HCT116 (cell line): ENCODE data around the gene LSM14A. TPM values are rescaled to one million over a fixed set of nuclear protein-coding genes. Genes with fewer than 3 reads are reported as not detected.

Experiments used
- ATAC-seq: fragments of 200-7000 bp; cut with Tn5 transposase; 2 replicates; pipeline ENCODE4 v1.9.1; 2020; ENCODE audit warnings: mild to moderate bottlenecking, moderate library complexity
- BruUV-seq: library from RNA; stranded (reverse); fragments of 400-500 nt; replicated peaks from 2 replicates; lab custom pipeline; 2021; lab: Mats Ljungman, UMichigan
- CTCF ChIA-PET: fragments of 300-600 bp; sonication (Branson Sonifier 250); formaldehyde crosslinking; loops from one replicate; lab custom pipeline; 2021; ENCODE audit warnings: antibody characterized with exemption; lab: Charles Lee
- POLR2A ChIA-PET: fragments of 300-600, 350-600 bp; sonication (Branson Sonifier 250); formaldehyde crosslinking; loops from one replicate; lab custom pipeline; 2021; ENCODE audit warnings: antibody characterized with exemption; lab: Charles Lee
- RAD21 ChIA-PET, 2 experiments: fragments of 300-600 bp; sonication (Branson Sonifier 250); formaldehyde crosslinking; loops; one replicate each; lab custom pipeline; 2023; ENCODE audit warnings: low total read pairs in 2 of 2; ENCODE audit not compliant: uncharacterized antibody in 2 of 2, unreplicated experiment in 2 of 2, low non-redundant PET in 1 of 2; lab: Charles Lee
- DNase-seq: peaks from one replicate; pipeline ENCODE4 v3.0.0-alpha.2; 2010; ENCODE audit warnings: low read depth, low spot score
- H2AFZ ChIP-seq: fragments of 200-600 bp; shearing (Covaris generic), sonication (generic); 2 replicates; pipeline ENCODE4 v1.6.1; 2017; ENCODE audit warnings: low read depth, mixed run types, mixed read lengths, antibody characterized with exemption, low read length; ENCODE audit not compliant: poor library complexity, severe bottlenecking
- H3K27ac ChIP-seq: 2 replicates; pipeline ENCODE4 v1.5.1; 2012; ENCODE audit warnings: low read depth, low read length
- H3K27me3 ChIP-seq: fragments of 200-600 bp; sonication (generic); 2 replicates; pipeline ENCODE4 v1.6.1; 2016; ENCODE audit warnings: mixed run types, low read length, mixed read lengths; ENCODE audit not compliant: insufficient read depth
- H3K36me3 ChIP-seq, 2 experiments: fragments of 200-500 bp in 1 of 2; fragments of 200-600 bp in 1 of 2; sonication (Bioruptor generic) in 1 of 2; sonication (generic) in 1 of 2; 2 replicates each; pipeline versions ENCODE4 v1.5.1 to v1.6.1; 2014 to 2016; ENCODE audit warnings: low read length in 2 of 2, inconsistent platforms in 1 of 2, mixed read lengths in 1 of 2, mixed run types in 1 of 2; ENCODE audit not compliant: insufficient read depth in 2 of 2, control insufficient read depth in 1 of 2
- H3K4me1 ChIP-seq, 2 experiments: fragments of 200-600 bp in 1 of 2; sonication (generic) in 1 of 2; 2 replicates each; pipeline versions ENCODE4 v1.5.1 to v1.6.1; 2012 to 2017; ENCODE audit warnings: low read length in 2 of 2, inconsistent platforms in 1 of 2, mild to moderate bottlenecking in 1 of 2, mixed read lengths in 1 of 2, mixed run types in 1 of 2, moderate library complexity in 1 of 2; ENCODE audit not compliant: insufficient read depth in 2 of 2, control insufficient read depth in 1 of 2
- H3K4me2 ChIP-seq: fragments of 200-600 bp; sonication (generic); 2 replicates; pipeline ENCODE4 v1.6.1; 2017; ENCODE audit warnings: mixed run types, low read length, mixed read lengths
- H3K4me3 ChIP-seq, 2 experiments: fragments of 200-600 bp in 1 of 2; sonication (generic) in 1 of 2; replicated peaks in 1 of 2; 2 replicates each; pipeline ENCODE4 v1.5.1; 2011 to 2016; ENCODE audit warnings: low read length in 2 of 2, control low read depth in 1 of 2, low read depth in 1 of 2, mild to moderate bottlenecking in 1 of 2, mixed read lengths in 1 of 2, mixed run types in 1 of 2
- H3K79me2 ChIP-seq: fragments of 200-600 bp; sonication (generic); 2 replicates; pipeline ENCODE4 v1.6.1; 2017; ENCODE audit warnings: mild to moderate bottlenecking, mixed run types, low read length, moderate library complexity, mixed read lengths; ENCODE audit not compliant: insufficient read depth
- H3K9ac ChIP-seq: fragments of 200-600 bp; sonication (generic); 2 replicates; pipeline ENCODE4 v1.6.1; 2016; ENCODE audit warnings: low read length, mixed read lengths
- H3K9me2 ChIP-seq: fragments of 200-600 bp; sonication (generic), shearing (Covaris generic); 2 replicates; pipeline ENCODE4 v1.6.1; 2017; ENCODE audit warnings: mixed run types, mild to moderate bottlenecking, moderate library complexity; ENCODE audit not compliant: insufficient read depth
- H3K9me3 ChIP-seq, 2 experiments: fragments of 200-500 bp in 1 of 2; fragments of 200-600 bp in 1 of 2; sonication (Bioruptor generic) in 1 of 2; sonication (generic) in 1 of 2; 2 replicates each; pipeline ENCODE4 v1.6.1; 2014 to 2017; ENCODE audit warnings: low read length in 2 of 2, mixed read lengths in 2 of 2, inconsistent platforms in 1 of 2, low read depth in 1 of 2, mild to moderate bottlenecking in 1 of 2, mixed run types in 1 of 2, moderate library complexity in 1 of 2; ENCODE audit not compliant: control insufficient read depth in 1 of 2, insufficient read depth in 1 of 2
- H4K20me1 ChIP-seq: fragments of 200-600 bp; sonication (generic), shearing (Covaris generic); 2 replicates; pipeline ENCODE4 v1.6.1; 2017; ENCODE audit warnings: mixed run types, mild to moderate bottlenecking, moderate library complexity; ENCODE audit not compliant: insufficient read depth
- CBX3 ChIP-seq: IDR thresholded peaks from 2 replicates; pipeline ENCODE4 v1.6.1; 2012; ENCODE audit warnings: low read depth
- CEBPB ChIP-seq: IDR thresholded peaks from 2 replicates; pipeline ENCODE4 v1.6.1; 2012; ENCODE audit warnings: low read depth
- EZH2 ChIP-seq: fragments of 200-600 bp; sonication (generic); IDR thresholded peaks from 2 replicates; pipeline ENCODE4 v1.6.1; 2017; ENCODE audit warnings: antibody characterized with exemption, mixed run types
- JUND ChIP-seq: IDR thresholded peaks from 2 replicates; pipeline ENCODE4 v1.6.1; 2012
- POLR2AphosphoS5 ChIP-seq: IDR thresholded peaks from 2 replicates; pipeline ENCODE4 v1.6.1; 2011; ENCODE audit warnings: mild to moderate bottlenecking, low read depth, low read length, moderate library complexity
- RAD21 ChIP-seq: IDR thresholded peaks from 2 replicates; pipeline ENCODE4 v1.6.1; 2012; ENCODE audit warnings: low read depth, mild to moderate bottlenecking
- SIN3A ChIP-seq: IDR thresholded peaks from 2 replicates; pipeline ENCODE4 v1.6.1; 2012; ENCODE audit warnings: low read depth
- SP1 ChIP-seq: IDR thresholded peaks from 2 replicates; pipeline ENCODE4 v1.6.1; 2012; ENCODE audit warnings: low read depth
- TCF7L2 ChIP-seq: IDR thresholded peaks from 2 replicates; pipeline ENCODE4 v1.7.0; 2011; ENCODE audit warnings: borderline replicate concordance, inconsistent platforms; ENCODE audit not compliant: insufficient read depth, insufficient read length; ENCODE audit errors: extremely low read depth
- YY1 ChIP-seq: IDR thresholded peaks from 2 replicates; pipeline ENCODE4 v1.6.1; 2011; ENCODE audit warnings: low read length, low read depth, moderate library complexity, mild to moderate bottlenecking; ENCODE audit not compliant: insufficient replicate concordance; ENCODE audit errors: extremely low read depth
- ZFX ChIP-seq: fragments of 450-650 bp; IDR thresholded peaks from 2 replicates; pipeline ENCODE4 v1.6.1; 2017
- intact Hi-C: fragments of 100-400 bp; cut with micrococcal nuclease; formaldehyde crosslinking; loops from 2 replicates; pipeline ENCODE4 v1.10.0; 2022
- total RNA-seq: library from RNA; stranded (reverse); gene quantifications from one replicate; pipeline ENCODE4 v1.2.1, GENCODE V29; 2021; ENCODE audit not compliant: unreplicated experiment
- TF ChIP-seq, protein P1 (sequence below): IDR thresholded peaks from 2 replicates; pipeline ENCODE4 v1.6.1; 2012
- TF ChIP-seq, protein P2 (sequence below): IDR thresholded peaks from 2 replicates; pipeline ENCODE4 v1.6.1; 2011; ENCODE audit warnings: mild to moderate bottlenecking, low read length, moderate library complexity; ENCODE audit not compliant: insufficient replicate concordance; ENCODE audit errors: extremely low read depth

The LSM14A gene
- total RNA-seq, 1 experiment from 2014 or later, result 120 TPM

DNA sequence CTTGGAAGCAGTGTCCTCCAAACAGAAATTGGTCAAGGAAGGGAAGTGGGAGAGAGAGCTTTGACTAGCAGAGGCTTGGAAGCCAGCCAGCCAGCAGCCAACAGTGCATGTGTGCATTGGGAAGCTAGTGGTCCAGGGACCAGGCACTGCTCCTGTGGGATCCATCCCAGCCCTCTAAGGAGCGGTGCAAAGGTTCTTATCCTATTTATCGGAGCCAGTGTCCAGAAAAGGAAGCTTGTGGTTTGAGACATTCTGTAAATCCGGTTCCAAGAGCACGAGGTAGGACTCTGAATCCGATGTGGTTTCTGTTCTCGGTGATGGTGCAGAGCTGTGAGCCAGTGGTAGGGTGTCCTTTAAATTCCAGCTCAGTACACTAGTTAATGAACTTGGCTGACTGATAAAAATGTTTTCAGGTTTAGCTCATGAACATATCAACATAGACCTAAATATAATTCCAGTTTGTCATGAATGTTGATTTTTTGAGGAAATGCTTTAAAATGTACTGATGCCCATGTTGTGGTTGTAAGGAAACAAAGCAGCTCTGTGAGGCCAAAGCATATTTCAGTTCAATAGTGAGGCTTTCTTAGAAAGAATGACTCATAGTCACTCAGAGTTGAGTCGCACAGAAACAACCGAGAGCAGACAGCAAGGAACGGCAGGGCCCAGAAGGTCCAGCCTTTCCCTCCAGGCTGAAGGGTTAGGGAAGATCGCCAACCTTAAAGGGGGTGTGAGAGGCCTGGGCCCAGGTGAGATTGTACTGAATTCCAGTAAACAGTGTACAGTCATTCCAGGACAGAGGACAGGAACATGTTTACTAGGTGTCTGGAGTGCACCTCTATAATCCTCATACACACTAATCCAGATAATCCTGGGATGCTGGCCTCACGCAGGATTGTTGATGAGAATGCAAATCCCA is 60.5 kb downstream of the LSM14A start (continued):
- TF ChIP-seq JUND (peak; percentile 58), EZH2 (no peak), YY1 (no peak), TCF7L2 (no peak), RAD21 (no peak), SP1 (peak; percentile 45), CBX3 (peak; percentile 14; the same call in 1 of the 2 replicates), SIN3A (0 out of 2 replicates have a peak, but pooled peaks have one; percentile 10), CEBPB (no peak), ZFX (no peak)
- TF ChIP-seq, protein P1, sequence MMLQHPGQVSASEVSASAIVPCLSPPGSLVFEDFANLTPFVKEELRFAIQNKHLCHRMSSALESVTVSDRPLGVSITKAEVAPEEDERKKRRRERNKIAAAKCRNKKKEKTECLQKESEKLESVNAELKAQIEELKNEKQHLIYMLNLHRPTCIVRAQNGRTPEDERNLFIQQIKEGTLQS, result no peak
- TF ChIP-seq, protein P2, sequence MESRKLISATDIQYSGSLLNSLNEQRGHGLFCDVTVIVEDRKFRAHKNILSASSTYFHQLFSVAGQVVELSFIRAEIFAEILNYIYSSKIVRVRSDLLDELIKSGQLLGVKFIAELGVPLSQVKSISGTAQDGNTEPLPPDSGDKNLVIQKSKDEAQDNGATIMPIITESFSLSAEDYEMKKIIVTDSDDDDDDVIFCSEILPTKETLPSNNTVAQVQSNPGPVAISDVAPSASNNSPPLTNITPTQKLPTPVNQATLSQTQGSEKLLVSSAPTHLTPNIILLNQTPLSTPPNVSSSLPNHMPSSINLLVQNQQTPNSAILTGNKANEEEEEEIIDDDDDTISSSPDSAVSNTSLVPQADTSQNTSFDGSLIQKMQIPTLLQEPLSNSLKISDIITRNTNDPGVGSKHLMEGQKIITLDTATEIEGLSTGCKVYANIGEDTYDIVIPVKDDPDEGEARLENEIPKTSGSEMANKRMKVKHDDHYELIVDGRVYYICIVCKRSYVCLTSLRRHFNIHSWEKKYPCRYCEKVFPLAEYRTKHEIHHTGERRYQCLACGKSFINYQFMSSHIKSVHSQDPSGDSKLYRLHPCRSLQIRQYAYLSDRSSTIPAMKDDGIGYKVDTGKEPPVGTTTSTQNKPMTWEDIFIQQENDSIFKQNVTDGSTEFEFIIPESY, result no peak
- TF ChIP-seq, all 23 proteins: peak for 7

DNA sequence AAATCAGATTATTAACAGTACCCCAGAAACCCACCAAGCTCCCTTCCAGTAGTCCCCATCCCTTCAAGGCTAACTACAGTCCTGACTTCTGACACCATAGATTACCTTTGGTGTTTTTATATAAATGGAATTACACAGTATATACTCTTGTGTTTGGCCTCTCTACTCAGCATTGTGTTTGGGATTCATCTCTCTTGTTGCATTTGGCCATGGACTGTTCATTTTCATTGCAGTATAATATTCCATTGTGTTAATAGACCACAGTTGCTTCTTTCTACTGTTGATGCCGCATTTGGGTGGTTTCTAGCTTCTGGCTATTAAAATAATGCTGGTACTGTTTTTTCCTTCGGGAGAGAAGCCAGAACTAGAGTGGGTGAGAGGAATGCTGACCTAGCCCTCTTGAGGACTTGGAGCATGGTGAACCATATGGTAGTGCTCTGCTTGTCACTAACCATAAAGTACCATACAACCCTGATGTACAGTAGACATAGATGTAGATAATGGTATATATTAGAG is 63.2 kb downstream of the LSM14A start:
- POLR2A ChIA-PET, result no interaction called here
- CTCF ChIA-PET, result no interaction called here

More for the DNA sequence above, 63.2 kb downstream of the LSM14A start:
- H2AFZ ChIP-seq, result no peak overlapping the region
- H3K79me2 ChIP-seq, result no peaks in the 10 kb centered on the region; the same call in 1 of the 2 replicates
- TF ChIP-seq YY1, result no peak
- TF ChIP-seq CBX3, result no peak
- TF ChIP-seq POLR2AphosphoS5, result no peak
- no peak for TF ChIP-seq RAD21
- no peak for TF ChIP-seq CEBPB
- TF ChIP-seq, all 23 proteins: peak for 0
- no peaks in the 10 kb centered on the region for H3K9me3 ChIP-seq
- RAD21 ChIA-PET, result no interaction called here
- no TSS peak for BruUV-seq
- intact Hi-C loops, result no loop called here
- H3K9me2 ChIP-seq, result no peaks in the 10 kb centered on the region
- DNase-seq (no peak), ATAC-seq (no peak)
- peaks cover 16 to 27% of the 10 kb centered on the region in 2 experiments for H3K4me1 ChIP-seq
- H3K27me3 ChIP-seq, result no peaks in the 10 kb centered on the region
- H3K9ac ChIP-seq, result no peak overlapping the region
- H3K36me3 ChIP-seq, result no peaks in the 10 kb centered on the region; a peak in 1 of 4 replicates
- no peak overlapping the region for H3K27ac ChIP-seq
- H3K4me3 ChIP-seq, result no peak overlapping the region
- no peaks in the 10 kb centered on the region for H4K20me1 ChIP-seq
- H3K4me2 ChIP-seq, result no peak overlapping the region
